SH-SY5Y (cell line): Measurements from ENCODE around the gene UST.

Experiments used
- GATA2 ChIP-seq: IDR thresholded peaks from 2 replicates; pipeline ENCODE4 v1.6.1; 2011; ENCODE audit warnings: mild to moderate bottlenecking, low read depth, low read length
- GATA3 ChIP-seq: IDR thresholded peaks from 2 replicates; pipeline ENCODE4 v1.6.1; 2011; ENCODE audit warnings: low read depth, mild to moderate bottlenecking, low read length, moderate library complexity

The UST gene

GRCh38 chr6:148962854-148963515 lies 216.2 kb downstream of the UST start:
- TF ChIP-seq GATA2, result no peak
- no peak for TF ChIP-seq GATA3

DNA sequence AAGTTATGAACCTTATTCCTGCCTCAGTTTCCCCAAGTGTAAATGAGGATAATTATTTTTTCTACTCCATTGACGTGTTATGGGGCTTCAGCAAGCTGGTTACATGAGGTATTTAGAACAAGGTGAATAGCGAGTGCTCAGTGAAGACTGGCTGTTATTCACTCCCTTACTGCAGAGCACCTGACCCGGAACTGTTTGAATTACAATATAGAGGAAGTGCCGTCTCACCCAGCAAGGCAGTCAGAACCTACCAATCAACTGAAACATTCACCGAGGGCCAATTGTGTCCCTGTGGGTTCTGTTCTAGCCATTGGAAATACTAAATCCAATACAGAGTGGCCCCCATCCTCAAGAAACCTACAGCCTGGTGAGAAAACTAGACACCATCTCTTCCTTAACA lies 216.9 kb downstream of the UST start:
- TF ChIP-seq GATA2, result no peak
- TF ChIP-seq GATA3, result no peak

DNA sequence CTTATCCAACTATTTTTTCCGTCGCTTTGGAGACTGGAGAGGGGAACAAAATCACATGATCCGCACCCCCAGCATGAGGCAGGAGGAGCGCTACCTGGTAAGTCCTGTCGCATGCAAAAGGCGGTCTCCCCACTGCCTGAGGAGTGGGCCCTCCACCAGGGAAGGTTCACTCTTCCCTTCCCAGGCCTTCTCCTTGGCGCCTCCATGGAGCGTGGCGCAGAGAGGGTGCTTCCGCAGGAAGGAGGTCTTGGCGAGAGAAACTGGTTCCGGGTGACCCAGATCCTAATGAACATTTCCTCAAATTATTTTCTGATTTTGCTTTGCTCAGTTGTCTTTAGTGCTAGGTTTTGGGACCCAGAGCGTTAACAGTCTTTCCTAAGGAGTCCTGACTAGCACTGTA lies 217.6 kb downstream of the UST start:
- TF ChIP-seq GATA3 (no peak), GATA2 (no peak)

DNA sequence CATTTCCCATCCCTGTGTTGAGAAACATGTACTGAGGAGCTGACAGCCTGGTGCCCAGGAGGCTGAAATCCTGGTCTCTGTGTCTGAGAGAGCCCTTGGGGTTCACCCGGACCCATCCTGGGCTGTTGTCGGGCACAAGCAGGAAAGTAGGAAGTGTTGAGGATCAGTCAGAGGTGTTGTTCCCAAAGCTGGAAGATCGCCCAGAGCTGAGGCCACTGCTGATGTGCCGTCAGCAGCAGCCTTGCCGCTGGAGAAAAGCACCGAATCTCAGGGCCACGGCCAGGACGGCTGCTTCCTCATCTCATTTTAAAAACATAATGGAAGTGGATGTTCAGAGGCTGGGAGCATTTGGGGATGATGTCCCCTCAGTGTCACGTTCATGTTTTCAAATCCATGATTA lies 218.5 kb downstream of the UST start:
- TF ChIP-seq GATA3 (no peak), GATA2 (no peak)

- TF ChIP-seq GATA3, result no peak
- no peak for TF ChIP-seq GATA2
Observed at GRCh38 chr6:148967011-148967520, 220.2 kb downstream of the UST start.

- TF ChIP-seq GATA2 (no peak), GATA3 (no peak)
Observed at GRCh38 chr6:148967541-148967956, 220.7 kb downstream of the UST start.

DNA sequence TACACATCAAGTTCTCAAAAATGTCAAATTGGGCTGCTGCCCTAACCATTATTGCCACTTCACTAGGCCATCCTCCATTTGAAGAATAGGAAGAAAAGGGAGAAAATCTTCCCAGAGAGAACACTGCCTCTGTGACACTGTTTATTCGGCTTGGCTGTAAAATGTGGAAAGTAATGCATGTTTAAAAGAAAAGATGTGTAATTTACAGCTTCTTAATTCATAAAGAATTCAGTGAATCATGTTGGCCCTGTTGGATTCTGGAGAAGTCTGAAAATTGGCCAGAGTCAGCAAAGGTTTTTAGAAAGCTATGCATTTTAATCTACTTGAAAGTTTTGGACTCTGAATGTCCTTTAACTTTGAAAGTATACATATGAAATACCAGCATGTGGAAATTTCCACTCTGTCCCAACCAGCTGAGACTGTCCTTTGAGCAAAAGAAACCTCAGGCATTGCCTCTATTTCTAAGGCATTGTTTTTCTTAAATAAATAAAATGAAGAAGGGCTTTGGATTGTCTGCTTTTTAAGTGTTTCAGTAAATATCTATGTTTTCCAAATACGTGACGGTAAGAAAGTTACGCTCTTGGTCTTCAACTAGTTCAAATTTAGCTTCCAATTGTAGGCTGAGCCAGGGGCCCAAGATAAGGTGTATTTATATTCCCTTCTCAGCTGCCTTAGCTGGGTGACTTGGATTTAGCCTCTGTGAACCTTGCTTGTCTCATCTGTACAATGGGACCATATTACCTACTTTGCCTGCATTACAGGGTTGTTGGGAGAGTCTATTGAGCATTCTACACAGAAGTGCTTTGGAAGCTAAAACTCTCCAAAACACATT lies 222.2 kb downstream of the UST start:
- no peak for TF ChIP-seq GATA2
- no peak for TF ChIP-seq GATA3

- TF ChIP-seq GATA3, result no peak
- TF ChIP-seq GATA2, result no peak
Observed at GRCh38 chr6:148969603-148970061, 222.8 kb downstream of the UST start.

DNA sequence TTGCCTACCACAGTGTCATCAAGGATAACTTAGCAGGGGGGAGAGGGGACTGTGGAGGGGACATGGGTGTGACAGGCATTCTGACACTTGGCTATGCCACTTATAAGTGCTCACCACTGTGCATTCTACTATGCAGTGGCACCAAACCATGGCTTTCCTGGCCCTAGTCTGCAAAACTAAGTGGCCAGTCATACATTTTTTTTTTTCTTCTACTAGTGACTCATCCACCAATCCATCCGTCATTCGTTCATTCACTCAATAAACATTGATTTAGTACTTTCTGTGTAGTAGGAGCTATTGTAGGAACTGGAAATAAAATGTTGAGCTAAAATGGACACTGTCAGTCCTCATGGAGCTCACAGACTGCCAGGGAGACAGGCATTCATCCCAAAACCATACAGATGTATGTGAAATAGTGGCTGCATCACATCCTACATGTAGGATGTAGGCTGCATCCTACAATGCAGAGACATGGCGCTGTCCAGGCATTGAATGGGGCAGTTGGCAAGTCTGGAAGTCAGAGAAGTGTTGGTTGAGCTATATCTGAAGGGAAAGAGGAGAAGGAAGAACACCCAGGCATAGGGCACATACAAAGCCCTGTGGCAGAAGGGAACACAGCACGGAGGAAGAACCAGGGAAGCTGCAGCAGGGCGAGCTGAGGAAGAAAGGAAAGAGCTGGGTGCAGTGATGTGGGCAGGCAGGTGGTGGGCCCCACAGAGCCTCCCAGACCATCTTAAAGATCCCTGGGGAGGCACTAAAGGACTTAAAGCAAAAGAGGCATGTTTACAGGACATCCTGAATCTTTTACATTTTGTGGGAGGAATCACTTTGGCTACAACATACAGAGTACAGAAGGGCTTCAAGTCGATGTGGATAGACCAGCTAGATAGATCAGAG lies 224.4 kb downstream of the UST start:
- no peak for TF ChIP-seq GATA2
- no peak for TF ChIP-seq GATA3

GRCh38 chr6:148972481-148972880 lies 225.7 kb downstream of the UST start:
- TF ChIP-seq GATA3 (no peak), GATA2 (no peak)

GRCh38 chr6:148973538-148974208 lies 226.8 kb downstream of the UST start:
- TF ChIP-seq GATA2 (no peak), GATA3 (no peak)

DNA sequence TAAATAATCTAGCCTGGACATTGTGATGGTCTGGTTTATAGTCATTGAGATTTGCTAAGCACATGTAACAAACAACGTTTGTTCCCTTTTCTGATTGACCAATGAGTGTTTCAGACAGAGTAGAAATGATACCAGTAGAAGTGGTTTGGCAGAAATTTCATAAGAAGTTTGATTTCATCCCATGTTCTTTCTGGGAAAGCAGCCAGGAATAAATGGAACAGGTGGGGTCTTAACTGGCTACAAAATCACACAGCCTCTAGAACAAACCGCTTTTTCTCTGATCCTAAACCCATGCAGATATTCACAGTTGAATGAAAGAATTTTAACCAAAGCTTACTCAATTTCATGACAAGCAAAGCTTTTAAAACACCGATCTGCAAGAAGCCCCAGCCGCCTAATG lies 227.5 kb downstream of the UST start:
- TF ChIP-seq GATA2, result no peak
- no peak for TF ChIP-seq GATA3
